ENCODE results near the gene GADL1. TPM values are rescaled to one million over a fixed set of nuclear protein-coding genes. Genes with fewer than 3 reads are reported as not detected.

Gene GADL1
- total RNA-seq, 1 donor from 2014 or later: not detected

DNA sequence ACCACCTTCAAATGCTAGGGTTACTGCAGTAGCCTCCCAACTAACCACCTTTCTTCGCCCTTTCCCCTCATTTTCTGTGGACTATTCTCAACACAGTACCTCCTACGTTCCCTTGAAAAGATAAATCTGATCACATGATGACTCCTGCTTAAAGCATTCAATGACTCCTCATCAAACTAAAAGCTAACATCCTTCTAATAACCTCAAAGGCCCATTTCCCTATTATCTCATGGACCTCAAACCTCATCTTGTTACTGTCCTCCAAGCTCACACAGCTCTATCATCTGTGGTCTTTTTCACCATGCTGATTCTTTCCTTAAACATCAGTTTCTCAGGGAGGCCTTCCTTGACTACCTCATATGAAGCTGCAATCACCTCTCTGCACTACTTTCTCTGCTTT lies 29.6 kb downstream of the GADL1 start:
- no peak for DNase-seq
- Histone ChIP-seq H3K36me3 (no peaks in the 10 kb centered on the region), H3K27me3 (ENCODE audit: low read depth) (no peaks in the 10 kb centered on the region), H3K9me3 (no peaks in the 10 kb centered on the region), H3K4me3 (no peak overlapping the region), H3K4me1 (no peaks in the 10 kb centered on the region), H3K27ac (no peak overlapping the region)
- intact Hi-C loops (cut with DNase I): no loop called here
- TF ChIP-seq CTCF (IDR thresholded peaks at IDR 0.05): no peak
- no peak for ATAC-seq

- Histone ChIP-seq H3K9me3 (no peaks in the 10 kb centered on the region), H3K4me1 (no peaks in the 10 kb centered on the region), H3K27me3 (ENCODE audit: low read depth) (no peaks in the 10 kb centered on the region), H3K36me3 (no peaks in the 10 kb centered on the region), H3K4me3 (no peak overlapping the region), H3K27ac (no peak overlapping the region)
- ATAC-seq: no peak
- DNase-seq: no peak
- TF ChIP-seq CTCF (IDR thresholded peaks at IDR 0.05): no peak
- intact Hi-C loops (cut with DNase I): no loop called here
These were observed 30.3 kb downstream of the GADL1 start for GRCh38 chr3:30864132-30864531.

DNA sequence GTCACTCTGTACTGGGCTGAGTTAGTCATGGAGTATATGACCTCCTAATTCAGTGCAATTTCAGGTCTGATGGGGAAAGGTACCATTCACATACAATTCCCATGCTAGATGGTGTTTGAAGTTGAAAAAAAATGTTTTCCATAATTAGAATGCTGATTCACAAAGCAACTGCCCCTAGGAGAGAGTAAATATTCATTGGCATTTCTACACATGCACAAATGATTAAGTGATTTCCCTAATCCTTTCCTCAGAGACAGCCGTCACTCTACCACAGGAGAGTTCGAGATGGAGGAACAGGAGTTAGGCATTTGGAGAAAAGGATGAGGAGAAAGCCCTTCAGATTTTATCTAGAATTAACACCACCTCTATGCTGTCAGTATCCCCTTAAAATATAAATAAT lies 32.5 kb downstream of the GADL1 start:
- DNase-seq: no peak
- Histone ChIP-seq H3K4me3 (no peak overlapping the region), H3K9me3 (no peaks in the 10 kb centered on the region), H3K27ac (no peak overlapping the region), H3K27me3 (ENCODE audit: low read depth) (no peaks in the 10 kb centered on the region), H3K4me1 (no peaks in the 10 kb centered on the region), H3K36me3 (no peaks in the 10 kb centered on the region)
- ATAC-seq: no peak
- no peak for TF ChIP-seq CTCF (IDR thresholded peaks at IDR 0.05)
- intact Hi-C loops (cut with DNase I): no loop called here

GRCh38 chr3:30858894-30859389 lies 35.5 kb downstream of the GADL1 start:
- no peak for TF ChIP-seq CTCF (IDR thresholded peaks at IDR 0.05)
- H3K4me3 ChIP-seq: no peak overlapping the region
- no peaks in the 10 kb centered on the region for H3K36me3 ChIP-seq
- H3K27me3 ChIP-seq (ENCODE audit: low read depth): no peaks in the 10 kb centered on the region
- DNase-seq: no peak
- intact Hi-C loops (cut with DNase I): no loop called here
- no peaks in the 10 kb centered on the region for H3K4me1 ChIP-seq
- no peak for ATAC-seq
- H3K27ac ChIP-seq: no peak overlapping the region
- no peaks in the 10 kb centered on the region for H3K9me3 ChIP-seq

GRCh38 chr3:30855400-30856292 lies 38.8 kb downstream of the GADL1 start:
- no peaks in the 10 kb centered on the region for H3K9me3 ChIP-seq
- TF ChIP-seq CTCF (IDR thresholded peaks at IDR 0.05): no peak
- DNase-seq (no peak), ATAC-seq (no peak)
- H3K27ac ChIP-seq: no peak overlapping the region
- no peak overlapping the region for H3K4me3 ChIP-seq
- intact Hi-C loops (cut with DNase I): no loop called here
- H3K4me1 ChIP-seq: no peaks in the 10 kb centered on the region
- no peaks in the 10 kb centered on the region for H3K27me3 ChIP-seq (ENCODE audit: low read depth)
- H3K36me3 ChIP-seq: no peaks in the 10 kb centered on the region
